A549 (cell line): ENCODE measurements around the gene CHTF18. TPM values are rescaled to one million over a fixed set of nuclear protein-coding genes. Genes with fewer than 3 reads are reported as not detected.
A peak's percentile ranks its signal among the peaks of the same experiment; 100 is the strongest.

Source experiments
- ATAC-seq, 2 experiments: fragments of 200-7000 bp in 1 of 2; fragments of >200 bp in 1 of 2; cut with Nextera tagmentation in 1 of 2; cut with Tn5 transposase in 1 of 2; 3 replicates each; pipeline versions ENCODE4 v1.8.0 to v1.9.1; 2018 to 2020; ENCODE audit warnings: mild to moderate bottlenecking in 1 of 2, moderate library complexity in 1 of 2
- CTCF ChIA-PET: fragments of 300-600 bp; sonication (Branson Sonifier 250); formaldehyde crosslinking; extraction: SDS; loops from one replicate; lab custom pipeline; 2021; ENCODE audit warnings: antibody characterized with exemption, inconsistent platforms; lab: Yijun Ruan, JAX
- POLR2A ChIA-PET: fragments of 350-600 bp; formaldehyde crosslinking; extraction: SDS; loops from one replicate; lab custom pipeline; 2021; ENCODE audit warnings: antibody characterized with exemption, inconsistent platforms; lab: Yijun Ruan, JAX
- DNase-seq, 2 experiments: peaks; one replicate each; pipeline versions ENCODE4 v3.0.0 to v3.0.0-alpha.2; 2011 to 2016; ENCODE audit warnings: low read depth in 1 of 2, low spot score in 1 of 2
- FAIRE-seq: peaks from 2 replicates; lab custom pipeline; 2011; peaks lifted over from hg19 to GRCh38; lab: Jason Lieb, UNC
- H3K27ac ChIP-seq, 2 experiments: fragments of >200 bp; sonication (Bioruptor Twin); formaldehyde crosslinking; 3 replicates each; pipeline ENCODE4 v1.5.1; 2016 to 2017
- H3K4me1 ChIP-seq: fragments of >200 bp; sonication (Bioruptor Twin); formaldehyde crosslinking; 3 replicates; pipeline ENCODE4 v1.6.1; 2016
- H3K4me2 ChIP-seq: fragments of >200 bp; sonication (Bioruptor Twin); formaldehyde crosslinking; 3 replicates; pipeline ENCODE4 v1.6.1; 2016
- H3K4me3 ChIP-seq: fragments of >200 bp; sonication (Bioruptor Twin); formaldehyde crosslinking; 3 replicates; pipeline ENCODE4 v1.5.1; 2016
- H3K9me3 ChIP-seq: fragments of >200 bp; sonication (Bioruptor Twin); formaldehyde crosslinking; 3 replicates; pipeline ENCODE4 v1.6.1; 2016
- BHLHE40 ChIP-seq: IDR thresholded peaks from 2 replicates; pipeline ENCODE4 v1.6.1; 2012; ENCODE audit warnings: low read depth, low read length, inconsistent platforms
- CHD4 ChIP-seq: fragments of 200-600 bp; sonication (generic); IDR thresholded peaks from 2 replicates; pipeline ENCODE4 v1.6.1; 2016; ENCODE audit warnings: antibody characterized with exemption, mild to moderate bottlenecking, borderline replicate concordance
- EHF ChIP-seq: fragments of 250-450 bp; sonication (Bioruptor Pico); IDR thresholded peaks from 2 replicates; pipeline ENCODE4 v1.5.0; 2020; ENCODE audit warnings: mild to moderate bottlenecking
- EP300 ChIP-seq, 2 experiments: fragments of >200 bp; sonication (Bioruptor Twin); formaldehyde crosslinking; IDR thresholded peaks; 2 replicates in 1 of 2; 3 replicates in 1 of 2; pipeline ENCODE4 v1.6.1; 2016 to 2017
- HOXA7 ChIP-seq: fragments of 250-450 bp; sonication (Bioruptor Pico); IDR thresholded peaks from 2 replicates; pipeline ENCODE4 v1.5.0; 2020; ENCODE audit warnings: mild to moderate bottlenecking, moderate library complexity
- MAFK ChIP-seq: fragments of 450-650 bp; IDR thresholded peaks from 2 replicates; pipeline ENCODE4 v1.6.1; 2014; ENCODE audit not compliant: partially characterized antibody
- NPAS2 ChIP-seq: fragments of 250-450 bp; sonication (Bioruptor Pico); IDR thresholded peaks from 2 replicates; pipeline ENCODE4 v1.8.0; 2022; ENCODE audit warnings: mild to moderate bottlenecking, moderate library complexity, borderline replicate concordance
- PBX3 ChIP-seq: IDR thresholded peaks from 2 replicates; pipeline ENCODE4 v1.6.1; 2012
- POLR2A ChIP-seq: IDR thresholded peaks from 2 replicates; pipeline ENCODE4 v1.6.1; 2012; ENCODE audit warnings: mild to moderate bottlenecking, low read length
- RAD21 ChIP-seq, 2 experiments: fragments of >200 bp in 1 of 2; sonication (Bioruptor Twin) in 1 of 2; formaldehyde crosslinking in 1 of 2; IDR thresholded peaks in 1 of 2; conservative IDR thresholded peaks in 1 of 2; 2 replicates in 1 of 2; 3 replicates in 1 of 2; pipeline ENCODE4 v1.6.1; 2012 to 2018; ENCODE audit warnings: inconsistent platforms in 1 of 2
- RCOR1 ChIP-seq: fragments of 150-350 bp; IDR thresholded peaks from 2 replicates; pipeline ENCODE4 v1.6.1; 2014; ENCODE audit warnings: antibody characterized with exemption, low read length, low read depth
- RNF2 ChIP-seq: fragments of 200-600 bp; sonication (generic); IDR thresholded peaks from 2 replicates; pipeline ENCODE4 v1.6.1; 2016; ENCODE audit warnings: low read depth, mild to moderate bottlenecking, antibody characterized with exemption, moderate library complexity, borderline replicate concordance
- TP53 ChIP-seq: fragments of 250-450 bp; sonication (Bioruptor Pico); IDR thresholded peaks from 2 replicates; pipeline ENCODE4 v1.5.0; 2021; ENCODE audit warnings: mild to moderate bottlenecking, moderate library complexity
- USF2 ChIP-seq: fragments of 450-650 bp; IDR thresholded peaks from 2 replicates; pipeline ENCODE4 v1.6.1; 2014; ENCODE audit warnings: antibody characterized with exemption
- WGBS: methylation state at CpG from one replicate; pipeline ENCODE4 v1.1.6; 2017; ENCODE audit errors: missing lambda C conversion rate; 5-methylcytosine and 5-hydroxymethylcytosine counted together
- polyA plus RNA-seq, 4 experiments: library from polyadenylated mRNA; depleted of rRNA in 3 of 4; stranded (reverse); fragments of >200 nt; fragmentation: RNase III in 1 of 4; extraction: RNeasy Plus Mini Kit Qiagen cat#74134 plus additional on column Dnase treatment in 1 of 4; gene quantifications; 2 replicates in 3 of 4; 3 replicates in 1 of 4; pipeline ENCODE4 v1.2.3, GENCODE V29; 2011 to 2017
- TF ChIP-seq, protein P1 (sequence below): fragments of >200 bp; sonication (Bioruptor Twin); formaldehyde crosslinking; IDR thresholded peaks from 3 replicates; pipeline ENCODE4 v1.5.1; 2016

CHTF18 gene
- polyA plus RNA-seq, 2 of the 4 experiments (the other 2 are of a cell fraction), result 4.8 to 36.7 TPM

- Histone ChIP-seq H3K27ac (no peak overlapping the region), H3K4me2 (no peak overlapping the region), H3K9me3 (no peaks in the 10 kb centered on the region), H3K4me3 (no peak overlapping the region), H3K4me1 (peaks cover 18% of the 10 kb centered on the region; the same call in 2 of the 3 replicates)
- ATAC-seq (peak in 1 of 2 experiments; percentile 1; a peak in 1 of 6 replicates), DNase-seq (no peak), FAIRE-seq (no peak)
- ChIA-PET CTCF (interaction anchor here (0.9 to 10.1 kb wide), 3 partner anchors 12 to 70 kb away, joined by 4 to 205 read pairs (median 169); partner anchors contain the start of genes CIAO3 and METRN), POLR2A (no interaction called here)
- TF ChIP-seq, protein P1, sequence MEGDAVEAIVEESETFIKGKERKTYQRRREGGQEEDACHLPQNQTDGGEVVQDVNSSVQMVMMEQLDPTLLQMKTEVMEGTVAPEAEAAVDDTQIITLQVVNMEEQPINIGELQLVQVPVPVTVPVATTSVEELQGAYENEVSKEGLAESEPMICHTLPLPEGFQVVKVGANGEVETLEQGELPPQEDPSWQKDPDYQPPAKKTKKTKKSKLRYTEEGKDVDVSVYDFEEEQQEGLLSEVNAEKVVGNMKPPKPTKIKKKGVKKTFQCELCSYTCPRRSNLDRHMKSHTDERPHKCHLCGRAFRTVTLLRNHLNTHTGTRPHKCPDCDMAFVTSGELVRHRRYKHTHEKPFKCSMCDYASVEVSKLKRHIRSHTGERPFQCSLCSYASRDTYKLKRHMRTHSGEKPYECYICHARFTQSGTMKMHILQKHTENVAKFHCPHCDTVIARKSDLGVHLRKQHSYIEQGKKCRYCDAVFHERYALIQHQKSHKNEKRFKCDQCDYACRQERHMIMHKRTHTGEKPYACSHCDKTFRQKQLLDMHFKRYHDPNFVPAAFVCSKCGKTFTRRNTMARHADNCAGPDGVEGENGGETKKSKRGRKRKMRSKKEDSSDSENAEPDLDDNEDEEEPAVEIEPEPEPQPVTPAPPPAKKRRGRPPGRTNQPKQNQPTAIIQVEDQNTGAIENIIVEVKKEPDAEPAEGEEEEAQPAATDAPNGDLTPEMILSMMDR, result no peak
- TF ChIP-seq EHF (no peak), CHD4 (no peak), MAFK (no peak), USF2 (no peak), RNF2 (no peak), RCOR1 (no peak), EP300 (IDR thresholded peaks at IDR 0.05) (no peak), RAD21 (conservative IDR thresholded peaks at IDR 0.05 in 1 of 2, IDR thresholded peaks at IDR 0.05 in 1 of 2) (no peak), TP53 (CRISPR knock-in tag) (no peak), BHLHE40 (no peak), HOXA7 (CRISPR knock-in tag) (no peak), PBX3 (no peak)
- 52% methylated on average over 4 of the region's 6 CpGs for WGBS
Measured at GRCh38 chr16:782258-782657, 6.2 kb upstream of the CHTF18 start.

DNA sequence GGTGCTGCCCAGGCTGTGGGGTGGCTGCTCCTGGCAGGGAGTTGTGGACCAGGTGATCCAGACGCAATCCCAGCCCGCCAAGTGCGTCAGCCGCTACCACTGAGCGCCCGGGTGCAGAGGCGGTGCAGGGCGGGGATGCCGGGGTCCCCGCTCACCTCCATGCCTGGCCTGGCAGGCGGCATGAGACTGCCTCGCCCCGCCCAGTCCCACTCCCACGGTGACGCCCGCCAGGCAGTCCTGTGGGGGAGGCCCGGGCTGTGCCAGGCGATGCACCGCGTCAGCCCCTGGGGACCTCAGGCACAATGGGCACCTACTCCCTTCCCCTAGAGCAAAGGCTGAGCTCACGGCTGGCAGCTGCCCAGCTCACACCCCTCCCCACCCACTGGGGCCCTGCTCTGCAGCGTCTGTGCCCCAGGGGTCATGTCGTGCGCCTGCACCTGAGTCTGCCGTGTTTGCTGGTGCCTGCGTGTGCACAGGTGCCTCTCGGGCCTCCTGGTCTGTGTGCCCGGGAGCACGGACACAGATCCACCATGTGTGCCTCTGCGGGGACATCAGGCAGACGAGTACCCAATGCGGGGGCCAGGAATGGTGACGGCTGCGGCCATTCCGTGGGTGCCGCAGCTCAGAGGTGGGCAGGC lies 5.5 kb upstream of the CHTF18 start:
- FAIRE-seq (no peak), ATAC-seq (no peak; a peak in 1 of 6 replicates)

More for the DNA sequence above, 5.5 kb upstream of the CHTF18 start:
- TF ChIP-seq NPAS2 (CRISPR knock-in tag), result no peak
- peak; percentile 23; the same call in 1 of the 2 replicates for TF ChIP-seq POLR2A
- TF ChIP-seq PBX3, result 0 out of 2 replicates have a peak, but pooled peaks have one; percentile 11
- no peak overlapping the region for H3K27ac ChIP-seq
- CTCF ChIA-PET, result interaction anchor here (0.9 to 10.1 kb wide), 5 partner anchors 13 to 71 kb away, joined by 4 to 205 read pairs (median 105); partner anchors contain the start of genes CIAO3, METRN and MSLN
- 70% methylated on average over 25 of the region's 36 CpGs for WGBS
- no peak overlapping the region for H3K4me2 ChIP-seq
- no peaks in the 10 kb centered on the region for H3K9me3 ChIP-seq
- H3K4me3 ChIP-seq, result no peak overlapping the region
- peaks cover 21% of the 10 kb centered on the region; the same call in 2 of the 3 replicates for H3K4me1 ChIP-seq
- DNase-seq, result no peak
- POLR2A ChIA-PET, result no interaction called here
